H1 (cell line): ENCODE data around the gene LIPC. TPM values are rescaled to one million over a fixed set of nuclear protein-coding genes. Genes with fewer than 3 reads are reported as not detected.

Experiments
- GTF2F1 ChIP-seq: IDR thresholded peaks from 2 replicates; pipeline ENCODE4 v1.6.1; 2012; ENCODE audit warnings: low read depth, low read length, improper control_type of control experiment, borderline replicate concordance
- POU5F1 ChIP-seq: IDR thresholded peaks from 2 replicates; pipeline ENCODE4 v1.6.1; 2011; ENCODE audit warnings: low read depth, mild to moderate bottlenecking, low read length, moderate library complexity
- SIN3A ChIP-seq, 2 experiments: IDR thresholded peaks in 1 of 2; conservative IDR thresholded peaks in 1 of 2; 2 replicates each; pipeline ENCODE4 v1.6.1; 2011 to 2012; ENCODE audit warnings: low read length in 2 of 2, improper control_type of control experiment in 1 of 2, low read depth in 1 of 2, mild to moderate bottlenecking in 1 of 2
- SUZ12 ChIP-seq: fragments of 200-600 bp; sonication (generic); IDR thresholded peaks from 2 replicates; pipeline ENCODE4 v1.6.1; 2012; ENCODE audit warnings: mild to moderate bottlenecking, inconsistent platforms, low read length, moderate library complexity, mixed read lengths
- TEAD4 ChIP-seq: IDR thresholded peaks from 2 replicates; pipeline ENCODE4 v1.6.1; 2012; ENCODE audit warnings: low read depth, low read length, inconsistent platforms, mixed read lengths
- polyA plus RNA-seq, 7 experiments: library from polyadenylated mRNA; depleted of rRNA in 3 of 7; stranded (reverse) in 5 of 7; unstranded in 2 of 7; fragments of >200 nt in 5 of 7; fragments of 200-250 nt in 2 of 7; gene quantifications; 1 replicate in 5 of 7; 2 replicates in 1 of 7; 4 replicates in 1 of 7; pipeline versions ENCODE4 v1.2.1 to v1.2.3, GENCODE V29; 2011 to 2013; ENCODE audit warnings: missing spikeins in 2 of 7, mixed read lengths in 2 of 7
- total RNA-seq: library from RNA; stranded (reverse); fragmentation: NEBNext Ultra II Directional; extraction: Animal tissue kit (Norgen Biotek cat#: 25700); gene quantifications from 2 replicates; pipeline ENCODE4 v1.2.1, GENCODE V29; 2021
- TF ChIP-seq, protein P1 (sequence below): fragments of 300-600 bp; sonication (generic); IDR thresholded peaks from 2 replicates; pipeline ENCODE4 v1.7.1; 2012; ENCODE audit warnings: low read length, moderate library complexity, mild to moderate bottlenecking, inconsistent platforms; ENCODE audit not compliant: insufficient replicate concordance

Gene LIPC
- total and polyA plus RNA-seq, 2 of the 8 experiments (the other 6 are each of a cell fraction or from before 2014, with no cell fraction given): not detected

- TF ChIP-seq, protein P1, sequence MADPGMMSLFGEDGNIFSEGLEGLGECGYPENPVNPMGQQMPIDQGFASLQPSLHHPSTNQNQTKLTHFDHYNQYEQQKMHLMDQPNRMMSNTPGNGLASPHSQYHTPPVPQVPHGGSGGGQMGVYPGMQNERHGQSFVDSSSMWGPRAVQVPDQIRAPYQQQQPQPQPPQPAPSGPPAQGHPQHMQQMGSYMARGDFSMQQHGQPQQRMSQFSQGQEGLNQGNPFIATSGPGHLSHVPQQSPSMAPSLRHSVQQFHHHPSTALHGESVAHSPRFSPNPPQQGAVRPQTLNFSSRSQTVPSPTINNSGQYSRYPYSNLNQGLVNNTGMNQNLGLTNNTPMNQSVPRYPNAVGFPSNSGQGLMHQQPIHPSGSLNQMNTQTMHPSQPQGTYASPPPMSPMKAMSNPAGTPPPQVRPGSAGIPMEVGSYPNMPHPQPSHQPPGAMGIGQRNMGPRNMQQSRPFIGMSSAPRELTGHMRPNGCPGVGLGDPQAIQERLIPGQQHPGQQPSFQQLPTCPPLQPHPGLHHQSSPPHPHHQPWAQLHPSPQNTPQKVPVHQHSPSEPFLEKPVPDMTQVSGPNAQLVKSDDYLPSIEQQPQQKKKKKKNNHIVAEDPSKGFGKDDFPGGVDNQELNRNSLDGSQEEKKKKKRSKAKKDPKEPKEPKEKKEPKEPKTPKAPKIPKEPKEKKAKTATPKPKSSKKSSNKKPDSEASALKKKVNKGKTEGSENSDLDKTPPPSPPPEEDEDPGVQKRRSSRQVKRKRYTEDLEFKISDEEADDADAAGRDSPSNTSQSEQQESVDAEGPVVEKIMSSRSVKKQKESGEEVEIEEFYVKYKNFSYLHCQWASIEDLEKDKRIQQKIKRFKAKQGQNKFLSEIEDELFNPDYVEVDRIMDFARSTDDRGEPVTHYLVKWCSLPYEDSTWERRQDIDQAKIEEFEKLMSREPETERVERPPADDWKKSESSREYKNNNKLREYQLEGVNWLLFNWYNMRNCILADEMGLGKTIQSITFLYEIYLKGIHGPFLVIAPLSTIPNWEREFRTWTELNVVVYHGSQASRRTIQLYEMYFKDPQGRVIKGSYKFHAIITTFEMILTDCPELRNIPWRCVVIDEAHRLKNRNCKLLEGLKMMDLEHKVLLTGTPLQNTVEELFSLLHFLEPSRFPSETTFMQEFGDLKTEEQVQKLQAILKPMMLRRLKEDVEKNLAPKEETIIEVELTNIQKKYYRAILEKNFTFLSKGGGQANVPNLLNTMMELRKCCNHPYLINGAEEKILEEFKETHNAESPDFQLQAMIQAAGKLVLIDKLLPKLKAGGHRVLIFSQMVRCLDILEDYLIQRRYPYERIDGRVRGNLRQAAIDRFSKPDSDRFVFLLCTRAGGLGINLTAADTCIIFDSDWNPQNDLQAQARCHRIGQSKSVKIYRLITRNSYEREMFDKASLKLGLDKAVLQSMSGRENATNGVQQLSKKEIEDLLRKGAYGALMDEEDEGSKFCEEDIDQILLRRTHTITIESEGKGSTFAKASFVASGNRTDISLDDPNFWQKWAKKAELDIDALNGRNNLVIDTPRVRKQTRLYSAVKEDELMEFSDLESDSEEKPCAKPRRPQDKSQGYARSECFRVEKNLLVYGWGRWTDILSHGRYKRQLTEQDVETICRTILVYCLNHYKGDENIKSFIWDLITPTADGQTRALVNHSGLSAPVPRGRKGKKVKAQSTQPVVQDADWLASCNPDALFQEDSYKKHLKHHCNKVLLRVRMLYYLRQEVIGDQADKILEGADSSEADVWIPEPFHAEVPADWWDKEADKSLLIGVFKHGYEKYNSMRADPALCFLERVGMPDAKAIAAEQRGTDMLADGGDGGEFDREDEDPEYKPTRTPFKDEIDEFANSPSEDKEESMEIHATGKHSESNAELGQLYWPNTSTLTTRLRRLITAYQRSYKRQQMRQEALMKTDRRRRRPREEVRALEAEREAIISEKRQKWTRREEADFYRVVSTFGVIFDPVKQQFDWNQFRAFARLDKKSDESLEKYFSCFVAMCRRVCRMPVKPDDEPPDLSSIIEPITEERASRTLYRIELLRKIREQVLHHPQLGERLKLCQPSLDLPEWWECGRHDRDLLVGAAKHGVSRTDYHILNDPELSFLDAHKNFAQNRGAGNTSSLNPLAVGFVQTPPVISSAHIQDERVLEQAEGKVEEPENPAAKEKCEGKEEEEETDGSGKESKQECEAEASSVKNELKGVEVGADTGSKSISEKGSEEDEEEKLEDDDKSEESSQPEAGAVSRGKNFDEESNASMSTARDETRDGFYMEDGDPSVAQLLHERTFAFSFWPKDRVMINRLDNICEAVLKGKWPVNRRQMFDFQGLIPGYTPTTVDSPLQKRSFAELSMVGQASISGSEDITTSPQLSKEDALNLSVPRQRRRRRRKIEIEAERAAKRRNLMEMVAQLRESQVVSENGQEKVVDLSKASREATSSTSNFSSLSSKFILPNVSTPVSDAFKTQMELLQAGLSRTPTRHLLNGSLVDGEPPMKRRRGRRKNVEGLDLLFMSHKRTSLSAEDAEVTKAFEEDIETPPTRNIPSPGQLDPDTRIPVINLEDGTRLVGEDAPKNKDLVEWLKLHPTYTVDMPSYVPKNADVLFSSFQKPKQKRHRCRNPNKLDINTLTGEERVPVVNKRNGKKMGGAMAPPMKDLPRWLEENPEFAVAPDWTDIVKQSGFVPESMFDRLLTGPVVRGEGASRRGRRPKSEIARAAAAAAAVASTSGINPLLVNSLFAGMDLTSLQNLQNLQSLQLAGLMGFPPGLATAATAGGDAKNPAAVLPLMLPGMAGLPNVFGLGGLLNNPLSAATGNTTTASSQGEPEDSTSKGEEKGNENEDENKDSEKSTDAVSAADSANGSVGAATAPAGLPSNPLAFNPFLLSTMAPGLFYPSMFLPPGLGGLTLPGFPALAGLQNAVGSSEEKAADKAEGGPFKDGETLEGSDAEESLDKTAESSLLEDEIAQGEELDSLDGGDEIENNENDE: no peak
- TF ChIP-seq POU5F1: no peak
- TF ChIP-seq GTF2F1: no peak
- no peak for TF ChIP-seq SIN3A (conservative IDR thresholded peaks at IDR 0.05 in 1 of 2, IDR thresholded peaks at IDR 0.05 in 1 of 2; ENCODE audit: low read depth in 1 of 2, low read length in 2 of 2)
- TF ChIP-seq TEAD4: no peak
- TF ChIP-seq SUZ12: no peak
Observed at GRCh38 chr15:58562135-58562534, 130.3 kb downstream of the LIPC start (continued).
